H1 (cell line): ENCODE measurements around the gene NAV2. TPM values are rescaled to one million over a fixed set of nuclear protein-coding genes. Genes with fewer than 3 reads are reported as not detected.
A peak's percentile ranks its signal among the peaks of the same experiment; 100 is the strongest.

Experiments used
- CTCF ChIA-PET: fragments of 300-600 bp; sonication (Branson Sonifier 250); formaldehyde crosslinking; loops from one replicate; lab custom pipeline; 2021; ENCODE audit not compliant: partially characterized antibody; lab: Charles Lee
- POLR2A ChIA-PET: fragments of 300-600 bp; sonication (Branson Sonifier 250); formaldehyde crosslinking; loops from one replicate; lab custom pipeline; 2021; ENCODE audit warnings: inconsistent platforms; ENCODE audit not compliant: partially characterized antibody; lab: Charles Lee
- DNase-seq, 2 experiments: peaks; one replicate each; pipeline versions ENCODE4 v3.0.0 to v3.0.0-alpha.2; 2010 to 2022; ENCODE audit warnings: low spot score in 2 of 2, low read depth in 1 of 2, mixed read lengths in 1 of 2
- FAIRE-seq: peaks from 2 replicates; lab custom pipeline; 2011; peaks lifted over from hg19 to GRCh38; lab: Jason Lieb, UNC
- H2AFZ ChIP-seq: 2 replicates; pipeline ENCODE4 v1.8.1; 2012; ENCODE audit warnings: low read length, inconsistent platforms
- H2AK5ac ChIP-seq: 2 replicates; pipeline ENCODE4 v1.6.1; 2013; ENCODE audit warnings: low read depth, low read length
- H2BK120ac ChIP-seq: replicated peaks from 2 replicates; pipeline ENCODE3; 2013; ENCODE audit warnings: low read depth, low read length, inconsistent platforms
- H2BK12ac ChIP-seq: 2 replicates; pipeline ENCODE4 v1.6.1; 2013; ENCODE audit warnings: low read depth, low read length
- H2BK15ac ChIP-seq: 2 replicates; pipeline ENCODE4 v1.6.1; 2013; ENCODE audit warnings: low read length
- H2BK20ac ChIP-seq: 2 replicates; pipeline ENCODE4 v1.6.1; 2013; ENCODE audit warnings: low read length
- H2BK5ac ChIP-seq: 2 replicates; pipeline ENCODE4 v1.6.1; 2013; ENCODE audit warnings: low read depth, low read length
- H3K14ac ChIP-seq: 2 replicates; pipeline ENCODE4 v1.6.1; 2013; ENCODE audit warnings: inconsistent platforms; ENCODE audit not compliant: insufficient read length
- H3K18ac ChIP-seq: 2 replicates; pipeline ENCODE4 v1.6.1; 2013; ENCODE audit warnings: low read length; ENCODE audit errors: extremely low read depth
- H3K23ac ChIP-seq: 2 replicates; pipeline ENCODE4 v1.6.1; 2013; ENCODE audit warnings: inconsistent platforms; ENCODE audit not compliant: insufficient read length
- H3K23me2 ChIP-seq: 2 replicates; pipeline ENCODE4 v1.6.1; 2013; ENCODE audit warnings: low read depth, low read length
- H3K27ac ChIP-seq: 2 replicates; pipeline ENCODE4 v1.6.1; 2011; ENCODE audit warnings: low read depth, low read length, inconsistent platforms
- H3K27me3 ChIP-seq, 4 experiments: replicated peaks in 1 of 4; 1 replicate in 1 of 4; 2 replicates in 3 of 4; pipeline versions ENCODE4 v1.6.1 to v1.8.1; 2011 to 2013; ENCODE audit warnings: low read length in 3 of 4, mild to moderate bottlenecking in 3 of 4, inconsistent platforms in 2 of 4, mixed read lengths in 2 of 4, moderate library complexity in 1 of 4; ENCODE audit not compliant: control insufficient read depth in 3 of 4, insufficient read depth in 3 of 4; ENCODE audit errors: extremely low read depth in 1 of 4
- H3K36me3 ChIP-seq, 4 experiments: 2 replicates each; pipeline versions ENCODE4 v1.6.1 to v1.8.1; 2011 to 2013; ENCODE audit warnings: mild to moderate bottlenecking in 4 of 4, low read length in 3 of 4, moderate library complexity in 2 of 4, control low read depth in 1 of 4, inconsistent platforms in 1 of 4; ENCODE audit not compliant: insufficient read depth in 4 of 4, control insufficient read depth in 2 of 4
- H3K4ac ChIP-seq: replicated peaks from 2 replicates; pipeline ENCODE3; 2013; ENCODE audit warnings: low read length, low read depth, mixed read lengths, inconsistent platforms; ENCODE audit not compliant: insufficient read length
- H3K4me1 ChIP-seq, 4 experiments: replicated peaks in 1 of 4; 1 replicate in 1 of 4; 2 replicates in 3 of 4; pipeline versions ENCODE4 v1.6.1 to v1.8.1; 2011 to 2013; ENCODE audit warnings: low read length in 3 of 4, inconsistent platforms in 2 of 4, mixed read lengths in 1 of 4; ENCODE audit not compliant: insufficient read depth in 4 of 4, control insufficient read depth in 3 of 4
- H3K4me2 ChIP-seq, 2 experiments: 2 replicates each; pipeline versions ENCODE4 v1.6.1 to v1.8.1; 2011 to 2013; ENCODE audit warnings: low read depth in 2 of 2, low read length in 2 of 2, control low read depth in 1 of 2, inconsistent platforms in 1 of 2, mild to moderate bottlenecking in 1 of 2; ENCODE audit not compliant: insufficient read depth in 1 of 2
- H3K4me3 ChIP-seq, 4 experiments: fragments of 200-600, 300-600 bp in 1 of 4; sonication (generic), shearing (Covaris generic), sonication (Bioruptor Twin) in 1 of 4; 2 replicates each; pipeline versions ENCODE4 v1.5.1 to v1.8.1; 2011 to 2016; ENCODE audit warnings: low read length in 4 of 4, low read depth in 3 of 4, control low read depth in 2 of 4, inconsistent platforms in 2 of 4, mild to moderate bottlenecking in 2 of 4, mixed read lengths in 1 of 4, moderate library complexity in 1 of 4; ENCODE audit not compliant: insufficient read depth in 2 of 4; ENCODE audit errors: extremely low read depth in 1 of 4
- H3K56ac ChIP-seq: replicated peaks from 2 replicates; pipeline ENCODE3; 2013; ENCODE audit warnings: low read depth, mild to moderate bottlenecking, mixed read lengths, low read length, inconsistent platforms; ENCODE audit not compliant: insufficient read length
- H3K79me1 ChIP-seq: 2 replicates; pipeline ENCODE4 v1.6.1; 2013; ENCODE audit warnings: low read depth, low read length, control low read depth
- H3K79me2 ChIP-seq, 2 experiments: 2 replicates each; pipeline versions ENCODE4 v1.6.1 to v1.8.1; 2012 to 2013; ENCODE audit warnings: low read length in 2 of 2, mild to moderate bottlenecking in 2 of 2, inconsistent platforms in 1 of 2; ENCODE audit not compliant: insufficient read depth in 2 of 2, control insufficient read depth in 1 of 2
- H3K9ac ChIP-seq, 4 experiments: replicated peaks in 1 of 4; 1 replicate in 1 of 4; 2 replicates in 3 of 4; pipeline versions ENCODE4 v1.6.1 to v1.8.1; 2011 to 2013; ENCODE audit warnings: low read depth in 3 of 4, low read length in 3 of 4, control low read depth in 2 of 4, mild to moderate bottlenecking in 2 of 4, moderate library complexity in 2 of 4, inconsistent platforms in 1 of 4; ENCODE audit errors: extremely low read depth in 1 of 4
- H3K9me3 ChIP-seq, 2 experiments: 2 replicates each; pipeline versions ENCODE4 v1.6.1 to v1.8.1; 2012 to 2013; ENCODE audit warnings: mild to moderate bottlenecking in 2 of 2, moderate library complexity in 2 of 2, control low read depth in 1 of 2, inconsistent platforms in 1 of 2, low read depth in 1 of 2, low read length in 1 of 2, mixed read lengths in 1 of 2; ENCODE audit not compliant: insufficient read depth in 2 of 2
- H4K20me1 ChIP-seq, 2 experiments: replicated peaks in 1 of 2; 2 replicates each; pipeline versions ENCODE3 to v1.8.1; 2011 to 2013; ENCODE audit warnings: inconsistent platforms in 2 of 2, low read length in 2 of 2, mild to moderate bottlenecking in 1 of 2; ENCODE audit not compliant: insufficient read depth in 2 of 2, control insufficient read depth in 1 of 2
- H4K5ac ChIP-seq: 2 replicates; pipeline ENCODE4 v1.6.1; 2013; ENCODE audit warnings: low read length, low read depth, mixed read lengths, inconsistent platforms; ENCODE audit not compliant: insufficient read length
- H4K8ac ChIP-seq: 2 replicates; pipeline ENCODE4 v1.8.0; 2013; ENCODE audit warnings: mild to moderate bottlenecking, moderate library complexity, low read length, inconsistent platforms; ENCODE audit not compliant: insufficient read depth; ENCODE audit errors: extremely low read depth
- H4K91ac ChIP-seq: replicated peaks from 2 replicates; pipeline ENCODE3; 2013; ENCODE audit warnings: low read length, mixed read lengths, inconsistent platforms; ENCODE audit not compliant: insufficient read length
- CREB1 ChIP-seq: IDR thresholded peaks from 2 replicates; pipeline ENCODE4 v1.6.1; 2012; ENCODE audit warnings: inconsistent platforms
- CTBP2 ChIP-seq: IDR thresholded peaks from 2 replicates; pipeline ENCODE4 v1.7.0; 2011; ENCODE audit warnings: borderline replicate concordance, mild to moderate bottlenecking, moderate library complexity, mixed read lengths, low read length; ENCODE audit not compliant: insufficient read depth, insufficient read length
- WGBS, 2 experiments: shearing (Covaris generic) in 1 of 2; methylation state at CpG; one replicate each; pipeline versions ENCODE4 v1.1.6 to v1.1.7; 2013 to 2015; ENCODE audit warnings: low lambda C conversion rate in 2 of 2, mixed read lengths in 2 of 2, inconsistent platforms in 1 of 2, low coverage in 1 of 2, missing lambda C conversion rate in 1 of 2; ENCODE audit not compliant: insufficient replicate concordance in 2 of 2, insufficient coverage in 1 of 2, insufficient read length in 1 of 2; ENCODE audit errors: extremely low coverage in 1 of 2, missing lambda C conversion rate in 1 of 2; 5-methylcytosine and 5-hydroxymethylcytosine counted together
- polyA plus RNA-seq, 7 experiments: library from polyadenylated mRNA; depleted of rRNA in 3 of 7; stranded (reverse) in 5 of 7; unstranded in 2 of 7; fragments of >200 nt in 5 of 7; fragments of 200-250 nt in 2 of 7; gene quantifications; 1 replicate in 5 of 7; 2 replicates in 1 of 7; 4 replicates in 1 of 7; pipeline versions ENCODE4 v1.2.1 to v1.2.3, GENCODE V29; 2011 to 2013; ENCODE audit warnings: missing spikeins in 2 of 7, mixed read lengths in 2 of 7
- total RNA-seq: library from RNA; stranded (reverse); fragmentation: NEBNext Ultra II Directional; extraction: Animal tissue kit (Norgen Biotek cat#: 25700); gene quantifications from 2 replicates; pipeline ENCODE4 v1.2.1, GENCODE V29; 2021

NAV2 gene
- total and polyA plus RNA-seq, 2 of the 8 experiments (the other 6 are each of a cell fraction or from before 2014, with no cell fraction given) = 35.6 to 73.6 TPM

DNA sequence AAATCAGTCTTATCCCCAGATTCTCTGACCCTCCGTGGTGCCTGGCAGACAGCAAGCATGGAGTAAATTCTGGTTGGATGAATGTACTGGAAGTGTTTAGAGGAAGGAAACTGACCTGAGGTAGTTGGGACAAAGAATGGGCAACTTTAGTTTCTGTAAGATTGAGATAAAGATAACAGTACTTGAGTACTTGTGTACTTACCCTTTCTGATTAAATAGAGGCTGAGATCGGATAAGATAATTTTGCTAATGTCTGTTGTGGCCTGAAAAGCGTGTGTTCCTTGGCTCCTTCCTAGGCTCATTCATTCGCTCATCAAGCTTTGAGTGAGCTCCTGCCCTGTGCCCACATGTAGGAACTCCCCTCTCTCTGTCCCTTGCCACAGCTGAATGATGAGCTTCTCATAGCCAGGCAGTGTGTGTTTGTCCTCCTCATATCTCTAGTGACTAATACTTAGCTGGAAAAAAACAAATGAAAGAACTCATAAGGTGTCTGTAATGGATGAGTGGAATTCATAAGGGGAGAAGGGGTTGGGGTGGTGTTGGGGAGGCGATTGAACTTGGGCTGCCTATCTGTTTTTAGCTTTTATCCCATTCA, 329.5 kb downstream of the NAV2 start:
- ChIA-PET CTCF (interaction anchor here (0.9 to 12.6 kb wide), 10 partner anchors 8 to 91 kb away, joined by 3 to 99 read pairs (median 4); no protein-coding TSS in a partner anchor), POLR2A (interaction anchor here (0.6 to 2.9 kb wide), 5 partner anchors 8 to 113 kb away, joined by 3 to 8 read pairs (median 4); no protein-coding TSS in a partner anchor)
- H3K23ac ChIP-seq = no peak overlapping the region
- no peak overlapping the region; a peak in 1 of 4 replicates for H3K4me2 ChIP-seq
- no peak overlapping the region for H4K8ac ChIP-seq
- H3K4ac ChIP-seq = no peak overlapping the region
- H3K14ac ChIP-seq = no peak overlapping the region
- TF ChIP-seq CTBP2 = no peak
- TF ChIP-seq CREB1 = no peak
- H2BK15ac ChIP-seq = 0 out of 2 replicates have a peak overlapping the region, but pooled peaks have one; percentile 5
- 0 out of 4 replicates have a peak, but pooled peaks cover 0 to 2% of the 10 kb centered on the region in 2 experiments for H3K79me2 ChIP-seq
- H4K5ac ChIP-seq = no peak overlapping the region
- DNase-seq = no peak
- H3K56ac ChIP-seq = no peak overlapping the region
- 85% methylated on average over 5 of the region's 5 CpGs; no CpG with 5 or more reads in 1 of the 2 experiments for WGBS, 2 experiments
- H3K36me3 ChIP-seq = peaks cover 10 to 42% (median 35%) of the 10 kb centered on the region in 4 experiments; a peak in 7 of 8 replicates
- H4K91ac ChIP-seq = no peak overlapping the region
- no peaks in the 10 kb centered on the region for H3K27me3 ChIP-seq
- no peak overlapping the region for H3K9ac ChIP-seq
- no peak overlapping the region for H3K27ac ChIP-seq
- H2BK120ac ChIP-seq = no peak overlapping the region
- no peak for FAIRE-seq
- no peak overlapping the region for H2BK5ac ChIP-seq
- no peaks in the 10 kb centered on the region; the same call in 1 of the 2 replicates for H3K23me2 ChIP-seq
- no peak overlapping the region for H3K4me3 ChIP-seq
- H2BK12ac ChIP-seq = no peak overlapping the region
- no peak overlapping the region for H2AFZ ChIP-seq
- no peak overlapping the region for H2AK5ac ChIP-seq
- H3K18ac ChIP-seq = 0 out of 2 replicates have a peak overlapping the region, but pooled peaks have one; percentile 5
- peaks cover 4 to 12% (median 7%) of the 10 kb centered on the region in 4 experiments; a peak in 6 of 7 replicates for H3K4me1 ChIP-seq
- peaks cover 0 to 3% of the 10 kb centered on the region in 2 experiments for H4K20me1 ChIP-seq
- H3K9me3 ChIP-seq = no peaks in the 10 kb centered on the region
- no peak overlapping the region for H2BK20ac ChIP-seq
- H3K79me1 ChIP-seq = peaks cover 3% of the 10 kb centered on the region; the same call in 1 of the 2 replicates
